Measurements from ENCODE around the gene SLC45A2.
"Not testable (repeated sequence)": the region's sequence is repeated elsewhere in the genome, so short reads cannot be mapped to it uniquely, and the experiment has no call there.

SLC45A2 gene

DNA sequence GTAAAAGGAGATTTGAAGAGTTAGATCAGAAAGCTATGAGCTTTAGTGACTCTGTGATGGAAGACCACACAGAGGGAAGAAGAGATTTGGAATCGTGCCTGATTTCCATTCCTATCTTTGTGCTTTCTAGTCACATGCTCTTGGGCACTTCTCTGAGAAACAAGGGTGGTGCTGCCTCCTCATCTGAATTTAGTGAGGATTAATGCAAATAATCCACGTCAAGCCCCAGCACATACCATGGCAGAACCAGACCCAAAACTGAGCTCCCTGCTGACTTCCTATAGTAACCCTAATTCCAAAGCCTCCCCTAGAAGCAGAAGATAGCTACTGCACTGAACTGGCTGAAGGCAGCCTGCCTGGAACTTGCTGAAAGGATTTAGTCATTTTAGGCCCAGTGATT lies 17.7 kb downstream of the SLC45A2 start:
- DNase-seq (ENCODE audit: low spot score): no peak

DNA sequence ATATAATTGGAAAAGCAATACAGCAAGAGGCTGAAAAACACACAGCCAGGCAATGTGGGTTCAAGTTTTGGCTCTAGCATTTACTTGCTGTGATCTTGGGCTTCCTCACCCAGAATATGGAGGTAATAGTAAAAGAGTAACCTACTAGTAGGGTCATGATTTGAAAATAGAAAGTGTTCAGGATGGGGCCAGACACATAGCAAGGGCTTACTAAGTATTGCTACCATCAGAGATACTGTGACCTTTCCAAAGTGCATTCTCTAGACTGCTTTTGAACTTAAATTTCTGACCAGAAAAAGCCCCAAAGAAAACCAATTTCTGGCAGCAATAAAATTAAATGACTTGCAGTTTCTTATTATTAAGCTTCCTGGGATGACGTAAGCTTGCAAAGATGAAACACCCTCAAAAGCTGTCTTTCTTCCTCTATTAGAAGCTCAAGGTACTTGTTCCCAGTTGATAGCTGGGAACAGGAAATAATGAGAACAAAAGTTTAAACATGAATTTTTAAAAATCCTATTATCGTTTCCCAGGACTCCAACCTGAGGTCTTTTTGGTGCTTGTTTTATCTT lies 20.3 kb downstream of the SLC45A2 start:
- no peak for DNase-seq (ENCODE audit: low spot score)

DNA sequence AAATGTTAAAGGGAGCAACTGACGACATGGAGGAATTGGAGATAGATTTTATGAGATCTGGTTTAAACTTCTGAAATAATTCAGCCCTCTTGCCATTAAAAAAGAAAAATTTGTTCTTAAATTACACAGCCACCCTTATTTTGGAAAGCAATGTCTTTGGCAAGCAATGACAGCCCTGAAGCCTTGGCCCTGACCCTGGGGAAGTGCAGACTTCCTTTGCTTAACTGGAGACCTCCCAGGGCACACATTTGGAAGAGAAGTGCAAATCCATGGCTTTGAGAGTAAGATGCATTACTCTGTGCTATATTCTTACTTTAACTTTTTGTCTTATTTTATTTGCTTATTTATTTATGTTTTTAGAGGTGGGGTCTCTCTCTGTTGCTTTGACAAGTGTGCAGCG lies 26.3 kb downstream of the SLC45A2 start:
- DNase-seq (ENCODE audit: low spot score): no peak

DNA sequence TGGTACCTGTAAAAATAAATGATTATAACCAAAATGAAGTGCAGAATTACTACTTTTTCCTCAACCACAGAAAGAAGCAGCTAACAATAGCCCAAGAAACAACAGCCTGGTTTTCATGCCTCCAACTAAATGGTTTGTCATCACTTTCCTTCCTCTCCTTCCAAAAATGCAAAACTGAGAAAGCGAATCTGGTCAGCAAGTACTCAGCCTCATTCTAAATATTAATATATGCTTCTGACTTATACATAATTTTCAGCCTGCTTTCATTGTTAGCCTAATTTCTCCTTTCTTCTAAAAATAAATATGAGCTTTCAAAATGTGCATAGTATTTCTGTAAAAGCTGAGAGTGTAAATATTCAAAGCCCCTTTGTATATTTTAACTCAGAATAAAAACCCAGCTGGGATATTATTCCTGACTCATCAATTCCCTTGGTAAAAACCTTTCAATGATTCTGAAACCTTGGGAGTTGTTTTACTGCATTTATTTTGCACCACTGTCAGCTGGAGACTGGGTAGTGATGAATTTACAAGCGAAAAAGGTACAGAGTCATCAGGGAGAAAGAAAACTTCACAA lies 26.8 kb downstream of the SLC45A2 start:
- DNase-seq (ENCODE audit: low spot score): no peak

DNA sequence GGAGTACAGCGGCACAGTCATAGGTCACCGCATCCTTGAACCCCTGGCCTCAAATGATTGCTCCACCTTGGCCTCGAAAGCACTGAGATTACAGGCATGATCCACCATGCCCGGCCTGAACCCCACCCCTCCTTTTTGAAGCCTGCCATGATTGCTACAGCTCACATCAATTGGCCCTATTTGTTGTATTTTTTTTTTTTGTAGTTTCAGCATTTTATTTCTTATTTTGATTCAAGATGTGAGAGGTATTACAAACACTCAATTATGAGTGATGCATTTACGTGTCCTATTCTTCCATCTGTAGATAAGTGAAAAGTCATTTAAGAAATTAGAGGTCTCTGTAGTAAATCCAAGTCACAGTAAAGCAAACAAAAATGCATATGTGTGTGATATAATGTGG lies 32.3 kb downstream of the SLC45A2 start:
- not testable (repeated sequence) for DNase-seq (ENCODE audit: low spot score)

DNA sequence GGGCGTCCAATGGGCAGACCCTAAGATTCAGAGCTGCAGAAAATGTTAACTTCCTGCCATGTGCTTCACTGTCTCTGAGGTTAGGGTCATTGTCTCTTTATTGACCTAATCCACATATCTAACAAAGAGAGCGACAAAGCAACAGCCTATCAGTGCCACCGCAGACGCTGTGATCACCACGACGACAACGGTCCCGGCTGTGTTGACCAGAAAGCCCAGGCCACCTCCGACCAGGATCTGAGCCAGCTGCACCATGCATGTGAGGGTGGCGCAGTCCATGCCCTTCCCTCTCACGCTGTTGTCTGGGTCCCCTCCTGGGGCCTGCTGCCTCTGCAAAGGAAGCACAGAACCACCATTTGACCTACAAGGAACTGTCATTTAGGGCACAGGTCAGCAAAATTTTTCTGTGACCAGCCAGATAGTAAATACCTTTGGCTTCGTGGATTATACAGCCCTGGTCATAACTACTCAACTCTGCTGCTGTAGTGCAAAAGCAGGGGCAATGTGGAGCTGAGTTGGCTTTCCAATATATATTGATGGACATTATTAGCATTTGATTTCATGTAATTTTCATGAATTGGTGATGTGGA lies 39.9 kb downstream of the SLC45A2 start:
- no peak for DNase-seq (ENCODE audit: low spot score)

DNA sequence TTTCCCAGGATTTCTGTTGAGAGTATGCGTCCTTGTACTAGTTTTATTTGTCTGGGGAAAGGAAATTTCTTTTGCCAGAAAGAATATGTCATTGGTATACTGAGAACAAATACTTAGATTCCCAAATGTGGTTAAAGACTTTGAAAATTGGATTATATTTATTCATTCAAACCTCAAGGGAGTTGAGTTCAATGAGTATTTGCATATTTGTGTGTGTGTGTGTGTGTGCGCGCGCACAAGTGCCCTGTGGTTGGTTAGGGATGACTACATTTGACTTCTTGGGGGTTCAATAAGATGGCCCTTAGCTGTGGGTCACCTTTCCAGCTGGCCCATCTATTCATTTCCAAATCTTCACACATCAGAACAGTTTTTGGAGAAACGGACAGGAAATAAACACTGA lies 43.4 kb downstream of the SLC45A2 start:
- DNase-seq (ENCODE audit: low spot score): no peak

DNA sequence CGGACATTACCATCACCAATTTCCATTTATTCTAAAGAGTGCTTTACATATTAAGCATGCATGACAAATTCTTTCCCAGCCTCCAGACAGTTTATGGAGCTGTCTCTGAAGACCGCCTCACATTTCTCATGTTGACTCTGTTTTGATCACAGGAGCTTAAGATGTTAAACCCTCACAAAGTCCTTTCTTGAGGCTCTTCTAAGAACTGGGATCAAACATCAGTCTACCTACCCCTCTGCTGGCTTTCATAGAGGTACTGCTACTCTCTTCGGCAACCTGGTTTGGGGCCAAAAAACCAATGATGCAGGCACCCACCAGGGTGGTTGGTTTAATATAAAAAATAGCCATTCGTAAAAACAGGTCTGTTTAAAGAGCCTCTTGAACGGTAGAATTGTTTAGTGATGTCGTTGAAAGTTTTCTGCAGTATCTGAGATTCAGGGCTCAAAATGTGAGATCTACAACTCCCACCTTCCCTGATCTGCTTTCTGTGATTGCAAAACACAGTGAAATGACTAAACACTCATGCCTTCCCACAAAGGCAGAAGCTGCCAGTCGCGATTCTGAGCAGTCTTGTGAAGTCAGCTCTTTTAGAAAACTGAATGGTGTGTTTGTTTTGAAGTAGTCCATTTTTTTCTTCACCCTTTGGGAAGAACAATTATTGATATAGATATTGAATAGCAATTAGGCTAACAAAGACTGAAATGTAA lies 44.8 kb downstream of the SLC45A2 start:
- DNase-seq (ENCODE audit: low spot score): no peak

DNA sequence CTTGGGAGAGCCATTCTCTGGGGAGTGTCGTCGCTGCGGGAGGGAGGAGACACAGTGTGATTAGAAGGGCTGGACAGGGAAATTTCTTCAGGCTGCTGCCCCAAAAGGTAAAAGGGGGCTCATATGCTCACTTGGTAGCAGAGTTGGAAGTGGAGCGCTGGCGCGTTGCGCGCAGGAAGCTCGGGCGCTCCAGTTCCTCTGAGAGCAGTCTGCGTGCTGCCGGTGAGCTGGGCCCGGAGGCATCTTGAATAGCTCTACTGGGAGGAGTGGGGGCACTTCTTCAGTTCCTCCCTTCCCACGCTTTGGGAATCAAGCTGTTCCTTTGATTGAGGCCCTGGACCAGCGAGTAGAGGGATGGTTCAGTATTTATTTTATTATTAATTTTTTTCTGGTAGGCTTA lies 45.6 kb downstream of the SLC45A2 start:
- DNase-seq (ENCODE audit: low spot score): no peak

DNA sequence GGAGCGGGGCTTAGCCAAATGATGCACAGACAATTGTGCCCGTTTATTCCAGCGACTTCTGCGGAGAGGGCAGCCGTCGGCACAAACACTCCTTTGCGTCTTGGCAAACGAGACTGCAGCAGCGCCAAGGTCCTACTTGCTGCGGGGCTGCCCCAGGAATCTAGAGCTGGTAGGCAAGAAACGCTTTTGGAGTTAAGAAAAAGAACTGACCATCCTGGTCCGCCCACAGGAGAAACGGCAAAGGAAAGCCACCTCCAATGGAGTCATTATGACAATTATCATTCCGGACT lies 46.0 kb downstream of the SLC45A2 start:
- no peak for DNase-seq (ENCODE audit: low spot score)

DNA sequence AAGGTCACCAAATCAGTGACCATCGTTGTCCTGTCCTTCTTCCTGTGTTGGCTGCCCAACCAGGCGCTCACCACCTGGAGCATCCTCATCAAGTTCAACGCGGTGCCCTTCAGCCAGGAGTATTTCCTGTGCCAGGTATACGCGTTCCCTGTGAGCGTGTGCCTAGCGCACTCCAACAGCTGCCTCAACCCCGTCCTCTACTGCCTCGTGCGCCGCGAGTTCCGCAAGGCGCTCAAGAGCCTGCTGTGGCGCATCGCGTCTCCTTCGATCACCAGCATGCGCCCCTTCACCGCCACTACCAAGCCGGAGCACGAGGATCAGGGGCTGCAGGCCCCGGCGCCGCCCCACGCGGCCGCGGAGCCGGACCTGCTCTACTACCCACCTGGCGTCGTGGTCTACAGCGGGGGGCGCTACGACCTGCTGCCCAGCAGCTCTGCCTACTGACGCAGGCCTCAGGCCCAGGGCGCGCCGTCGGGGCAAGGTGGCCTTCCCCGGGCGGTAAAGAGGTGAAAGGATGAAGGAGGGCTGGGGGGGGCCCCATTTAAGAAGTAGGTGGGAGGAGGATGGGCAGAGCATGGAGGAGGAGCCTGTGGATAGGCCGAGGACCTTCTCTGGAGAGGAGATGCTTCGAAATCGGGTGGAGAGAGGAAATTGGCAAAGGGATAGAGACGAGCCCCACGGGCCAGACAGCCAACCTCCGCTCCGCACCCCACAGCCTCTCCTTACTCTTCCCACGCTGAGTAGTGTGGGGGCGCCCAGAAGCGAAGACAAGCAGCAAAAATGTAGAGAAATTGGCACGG lies 46.6 kb downstream of the SLC45A2 start:
- DNase-seq (ENCODE audit: low spot score): no peak

DNA sequence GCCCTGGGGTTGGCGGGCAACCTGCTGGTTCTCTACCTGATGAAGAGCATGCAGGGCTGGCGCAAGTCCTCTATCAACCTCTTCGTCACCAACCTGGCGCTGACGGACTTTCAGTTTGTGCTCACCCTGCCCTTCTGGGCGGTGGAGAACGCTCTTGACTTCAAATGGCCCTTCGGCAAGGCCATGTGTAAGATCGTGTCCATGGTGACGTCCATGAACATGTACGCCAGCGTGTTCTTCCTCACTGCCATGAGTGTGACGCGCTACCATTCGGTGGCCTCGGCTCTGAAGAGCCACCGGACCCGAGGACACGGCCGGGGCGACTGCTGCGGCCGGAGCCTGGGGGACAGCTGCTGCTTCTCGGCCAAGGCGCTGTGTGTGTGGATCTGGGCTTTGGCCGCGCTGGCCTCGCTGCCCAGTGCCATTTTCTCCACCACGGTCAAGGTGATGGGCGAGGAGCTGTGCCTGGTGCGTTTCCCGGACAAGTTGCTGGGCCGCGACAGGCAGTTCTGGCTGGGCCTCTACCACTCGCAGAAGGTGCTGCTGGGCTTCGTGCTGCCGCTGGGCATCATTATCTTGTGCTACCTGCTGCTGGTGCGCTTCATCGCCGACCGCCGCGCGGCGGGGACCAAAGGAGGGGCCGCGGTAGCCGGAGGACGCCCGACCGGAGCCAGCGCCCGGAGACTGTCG lies 47.3 kb downstream of the SLC45A2 start:
- no peak for DNase-seq (ENCODE audit: low spot score)

DNA sequence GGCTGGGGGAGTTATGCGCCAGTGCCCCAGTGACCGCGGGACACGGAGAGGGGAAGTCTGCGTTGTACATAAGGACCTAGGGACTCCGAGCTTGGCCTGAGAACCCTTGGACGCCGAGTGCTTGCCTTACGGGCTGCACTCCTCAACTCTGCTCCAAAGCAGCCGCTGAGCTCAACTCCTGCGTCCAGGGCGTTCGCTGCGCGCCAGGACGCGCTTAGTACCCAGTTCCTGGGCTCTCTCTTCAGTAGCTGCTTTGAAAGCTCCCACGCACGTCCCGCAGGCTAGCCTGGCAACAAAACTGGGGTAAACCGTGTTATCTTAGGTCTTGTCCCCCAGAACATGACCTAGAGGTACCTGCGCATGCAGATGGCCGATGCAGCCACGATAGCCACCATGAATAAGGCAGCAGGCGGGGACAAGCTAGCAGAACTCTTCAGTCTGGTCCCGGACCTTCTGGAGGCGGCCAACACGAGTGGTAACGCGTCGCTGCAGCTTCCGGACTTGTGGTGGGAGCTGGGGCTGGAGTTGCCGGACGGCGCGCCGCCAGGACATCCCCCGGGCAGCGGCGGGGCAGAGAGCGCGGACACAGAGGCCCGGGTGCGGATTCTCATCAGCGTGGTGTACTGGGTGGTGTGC lies 48.0 kb downstream of the SLC45A2 start, which contains the start of gene RXFP3:
TSS of gene RXFP3 (plus strand) at position 6 of the 636 bp plus-strand sequence. CDS start at position 361, 355 bp downstream.
- no peak for DNase-seq (ENCODE audit: low spot score)

DNA sequence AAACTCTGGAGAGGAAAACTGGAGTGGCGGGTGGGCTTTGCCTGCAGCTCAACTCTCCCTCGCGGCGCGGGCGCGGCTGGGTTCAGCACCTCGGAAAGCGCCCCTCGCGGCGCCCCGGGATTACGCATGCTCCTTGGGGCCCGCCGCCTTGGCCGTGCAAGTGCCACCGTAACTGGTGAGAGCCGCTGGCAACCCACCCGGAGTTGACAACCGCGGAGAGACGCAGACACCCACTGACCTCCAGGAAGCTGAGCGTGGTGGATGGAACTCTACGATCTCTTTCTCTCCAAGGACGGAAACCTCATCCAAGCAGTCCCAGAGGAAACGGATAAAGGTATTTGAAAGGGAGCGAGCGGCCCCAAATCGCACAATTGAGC lies 48.5 kb downstream of the SLC45A2 start:
- no peak for DNase-seq (ENCODE audit: low spot score)

DNA sequence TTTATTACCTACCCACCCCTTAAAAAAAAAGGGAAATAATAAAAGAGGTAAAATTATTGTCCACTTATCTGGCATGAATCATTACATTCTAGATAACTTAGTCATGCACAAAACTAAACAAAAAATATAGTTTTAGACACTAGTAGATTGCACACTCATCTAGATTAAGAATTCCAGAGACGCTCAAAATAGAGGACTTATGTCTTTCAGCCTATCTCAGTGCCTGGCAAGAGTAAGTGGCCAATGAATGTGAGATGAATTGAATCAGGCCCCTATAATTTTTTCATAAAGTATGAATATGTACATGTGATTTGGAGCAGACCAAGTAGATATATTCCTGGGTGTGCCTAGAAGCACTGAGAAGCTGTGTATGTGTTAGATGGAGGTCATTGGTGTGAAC lies 50.3 kb downstream of the SLC45A2 start:
- no peak for DNase-seq (ENCODE audit: low spot score)

DNA sequence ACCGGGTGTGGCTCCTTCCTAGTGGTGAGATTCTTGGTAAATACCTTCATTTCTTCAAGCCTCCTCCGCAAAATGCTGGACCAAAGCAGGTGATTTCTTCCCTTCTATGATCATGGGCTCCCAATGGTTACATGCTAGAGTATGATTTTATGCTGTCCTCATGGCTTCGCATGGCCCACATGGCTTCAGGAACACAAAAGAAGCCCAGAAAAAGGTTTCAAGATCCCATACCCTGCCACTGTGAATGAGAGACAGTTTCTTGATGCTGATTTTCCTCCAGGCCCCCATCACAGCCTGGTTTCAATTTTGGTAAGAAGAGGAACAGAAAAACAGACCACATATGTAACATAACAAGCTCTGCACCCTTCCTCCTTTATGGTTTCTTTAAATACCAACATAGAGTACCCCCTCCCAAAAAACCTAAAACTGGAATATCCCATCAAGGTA lies 50.7 kb downstream of the SLC45A2 start:
- DNase-seq (ENCODE audit: low spot score): no peak

DNA sequence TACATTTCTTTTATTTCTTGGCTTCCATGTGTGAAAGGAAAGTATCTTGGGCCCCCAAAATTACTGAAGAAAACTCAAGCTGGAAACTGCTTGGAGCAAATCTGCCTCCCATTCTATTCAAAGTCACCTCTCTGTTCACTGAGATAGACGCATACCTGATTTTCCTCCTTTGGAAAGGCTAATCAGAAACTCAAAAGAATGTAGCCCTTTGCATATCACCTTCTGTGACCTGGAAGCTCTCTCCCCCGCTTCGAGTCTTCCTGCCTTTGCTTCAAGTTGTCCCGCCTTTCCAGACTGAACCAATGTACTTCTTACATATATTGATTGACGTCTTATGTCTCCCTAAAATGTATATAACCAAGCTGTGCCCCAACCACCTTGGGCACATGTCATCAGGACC lies 53.4 kb downstream of the SLC45A2 start:
- no peak for DNase-seq (ENCODE audit: low spot score)

DNA sequence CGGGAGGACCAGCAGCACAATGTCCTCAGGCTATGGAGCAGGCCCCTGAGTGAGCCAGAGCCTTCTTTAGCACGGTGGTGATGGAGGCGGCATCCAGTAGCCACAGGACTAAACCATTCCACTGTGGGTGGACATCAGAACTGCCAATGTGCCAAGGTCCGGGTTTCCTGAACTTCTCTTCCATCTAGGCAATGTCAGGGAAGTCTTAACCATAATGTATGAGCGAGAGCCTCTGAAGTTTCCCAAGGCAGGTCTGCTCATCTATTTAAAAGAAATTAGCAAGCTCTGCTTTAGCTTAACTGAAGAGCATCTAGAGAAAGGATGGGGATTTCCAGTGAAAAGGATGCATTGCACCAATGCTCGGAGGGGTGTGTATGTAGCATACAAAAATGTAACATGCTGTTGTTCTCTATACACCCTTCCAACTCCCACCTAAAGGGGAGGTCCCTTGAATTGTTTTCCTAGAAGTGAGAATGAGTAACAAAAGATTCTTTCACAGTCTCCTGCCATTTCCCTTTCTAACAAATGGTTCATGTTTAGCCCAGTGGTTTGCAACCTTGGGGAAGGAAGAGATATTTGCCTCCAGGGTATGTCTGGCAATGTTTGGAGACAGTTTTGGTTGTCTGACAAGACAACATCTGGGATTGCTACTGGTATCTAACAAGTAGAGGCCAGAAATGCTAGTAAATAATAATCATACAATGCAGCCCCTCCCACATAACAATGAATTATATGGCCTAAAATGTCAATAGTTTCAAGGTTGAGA lies 54.4 kb downstream of the SLC45A2 start:
- DNase-seq (ENCODE audit: low spot score): no peak

DNA sequence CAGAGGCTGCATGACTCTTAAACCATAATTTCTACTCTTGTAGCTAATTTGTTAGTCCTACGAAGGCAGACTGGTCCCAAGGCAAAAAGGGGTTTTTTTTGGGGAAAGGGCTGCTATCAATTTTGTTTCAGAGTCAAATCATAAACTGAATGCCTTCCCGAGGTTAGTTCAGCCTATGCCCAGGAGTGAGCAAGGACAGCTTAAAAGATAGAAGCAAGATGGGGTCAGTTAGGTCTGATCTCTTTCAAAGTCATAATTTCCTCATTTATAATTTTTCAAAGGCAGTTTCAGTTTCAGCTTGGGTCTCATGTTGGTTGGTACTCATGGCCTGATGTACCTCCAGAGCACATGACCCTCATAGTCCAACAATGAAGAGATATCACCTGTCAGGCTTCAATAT lies 56.2 kb downstream of the SLC45A2 start:
- no peak for DNase-seq (ENCODE audit: low spot score)

DNA sequence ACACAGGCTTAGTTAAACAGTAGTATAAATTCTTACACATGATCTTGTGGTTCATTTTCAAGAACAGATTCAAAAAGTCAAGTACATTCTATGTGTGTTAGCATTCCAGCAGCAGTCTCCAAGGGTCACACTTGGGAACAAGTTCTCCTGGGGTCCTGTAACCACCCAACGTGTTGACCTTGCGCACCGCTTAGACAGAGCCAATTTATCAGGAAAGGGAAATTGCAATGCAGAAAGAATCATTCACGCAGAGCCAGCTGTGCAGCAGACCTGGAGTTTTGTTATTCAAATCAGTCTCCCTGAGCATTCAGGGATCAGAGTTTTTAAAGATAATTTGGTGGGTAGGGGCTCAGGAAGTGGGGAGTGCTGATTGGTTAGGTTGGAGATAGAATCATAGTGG lies 56.8 kb downstream of the SLC45A2 start:
- DNase-seq (ENCODE audit: low spot score): no peak

DNA sequence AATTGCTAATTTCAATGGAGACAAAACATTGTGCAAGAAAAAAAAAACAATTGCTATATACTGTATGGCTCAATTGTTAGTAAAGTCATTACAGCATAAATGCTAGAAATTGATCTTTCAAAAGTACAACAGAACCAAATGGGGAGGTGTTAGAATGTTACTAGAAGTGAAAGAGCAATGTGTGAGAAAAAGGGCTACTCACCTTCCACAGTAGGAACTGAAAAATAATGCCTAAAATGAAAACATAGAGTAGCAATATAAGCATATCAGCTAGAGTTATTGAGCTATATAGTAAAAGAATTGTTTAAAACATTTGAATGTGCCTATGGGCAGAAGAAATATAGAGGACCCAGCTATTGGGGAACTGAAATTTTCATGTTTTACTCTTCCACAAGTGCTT lies 59.2 kb downstream of the SLC45A2 start:
- no peak for DNase-seq (ENCODE audit: low spot score)
